Retinal pigment epithelial cell (primary cell): ENCODE measurements around the gene ARGFX.
"Not testable (repeated sequence)": the region's sequence is repeated elsewhere in the genome, so short reads cannot be mapped to it uniquely, and the experiment has no call there.

Source experiments
- DNase-seq: peaks from one replicate; pipeline ENCODE4 v3.0.0-alpha.2; 2010; ENCODE audit warnings: low read depth
- H3K4me3 ChIP-seq: 2 replicates; pipeline ENCODE4 v1.5.1; 2011; ENCODE audit warnings: mild to moderate bottlenecking, low read length, control low read depth, moderate library complexity
- TF ChIP-seq, protein P1 (sequence below): conservative IDR thresholded peaks from 2 replicates; pipeline ENCODE4 v1.5.1; 2011; ENCODE audit warnings: low read depth, low read length, control low read depth, inconsistent platforms

The ARGFX gene

DNA sequence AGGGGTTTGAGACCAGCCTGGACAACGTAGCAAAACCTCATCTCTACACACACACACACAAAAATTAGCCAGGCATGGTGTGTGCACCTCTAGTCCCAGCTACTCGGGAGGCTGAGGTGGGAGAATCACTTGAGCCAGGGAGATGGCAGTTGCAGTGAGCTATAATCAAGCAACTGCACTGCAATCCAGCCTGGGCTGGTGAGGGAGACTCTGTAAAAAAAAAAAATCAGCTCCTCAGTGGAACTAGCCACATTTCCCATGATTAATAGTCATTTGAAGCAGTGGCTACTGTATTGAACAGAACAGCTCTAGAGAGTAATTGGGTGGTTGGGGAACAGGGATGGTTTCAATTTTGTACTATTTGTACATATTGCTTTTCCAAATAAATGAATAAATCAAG, 13.9 kb downstream of the ARGFX start:
- TF ChIP-seq, protein P1, sequence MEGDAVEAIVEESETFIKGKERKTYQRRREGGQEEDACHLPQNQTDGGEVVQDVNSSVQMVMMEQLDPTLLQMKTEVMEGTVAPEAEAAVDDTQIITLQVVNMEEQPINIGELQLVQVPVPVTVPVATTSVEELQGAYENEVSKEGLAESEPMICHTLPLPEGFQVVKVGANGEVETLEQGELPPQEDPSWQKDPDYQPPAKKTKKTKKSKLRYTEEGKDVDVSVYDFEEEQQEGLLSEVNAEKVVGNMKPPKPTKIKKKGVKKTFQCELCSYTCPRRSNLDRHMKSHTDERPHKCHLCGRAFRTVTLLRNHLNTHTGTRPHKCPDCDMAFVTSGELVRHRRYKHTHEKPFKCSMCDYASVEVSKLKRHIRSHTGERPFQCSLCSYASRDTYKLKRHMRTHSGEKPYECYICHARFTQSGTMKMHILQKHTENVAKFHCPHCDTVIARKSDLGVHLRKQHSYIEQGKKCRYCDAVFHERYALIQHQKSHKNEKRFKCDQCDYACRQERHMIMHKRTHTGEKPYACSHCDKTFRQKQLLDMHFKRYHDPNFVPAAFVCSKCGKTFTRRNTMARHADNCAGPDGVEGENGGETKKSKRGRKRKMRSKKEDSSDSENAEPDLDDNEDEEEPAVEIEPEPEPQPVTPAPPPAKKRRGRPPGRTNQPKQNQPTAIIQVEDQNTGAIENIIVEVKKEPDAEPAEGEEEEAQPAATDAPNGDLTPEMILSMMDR, result no peak
- DNase-seq, result no peak
- no peak overlapping the region for H3K4me3 ChIP-seq

DNA sequence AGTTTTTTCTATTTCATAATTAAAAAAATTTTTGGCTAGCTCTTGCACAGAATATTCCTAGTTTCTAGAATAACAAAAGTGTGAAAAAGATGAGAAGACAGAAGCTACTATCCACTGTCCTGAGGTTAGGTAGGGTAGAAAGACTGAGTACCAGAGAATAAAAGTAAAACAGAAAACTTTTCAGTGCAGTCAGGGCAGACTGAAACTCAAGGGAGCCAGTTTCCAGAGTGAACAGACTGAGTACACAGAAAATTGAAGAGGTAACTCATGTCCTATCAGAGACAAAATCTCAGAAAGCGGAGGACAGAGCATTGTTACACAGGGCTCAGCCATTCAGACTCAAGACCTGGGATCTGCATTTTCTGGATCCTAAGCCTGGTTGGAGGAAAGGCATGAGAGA, 16.7 kb downstream of the ARGFX start:
- no peak overlapping the region for H3K4me3 ChIP-seq
- TF ChIP-seq, protein P1, result no peak
- DNase-seq, result no peak

DNA sequence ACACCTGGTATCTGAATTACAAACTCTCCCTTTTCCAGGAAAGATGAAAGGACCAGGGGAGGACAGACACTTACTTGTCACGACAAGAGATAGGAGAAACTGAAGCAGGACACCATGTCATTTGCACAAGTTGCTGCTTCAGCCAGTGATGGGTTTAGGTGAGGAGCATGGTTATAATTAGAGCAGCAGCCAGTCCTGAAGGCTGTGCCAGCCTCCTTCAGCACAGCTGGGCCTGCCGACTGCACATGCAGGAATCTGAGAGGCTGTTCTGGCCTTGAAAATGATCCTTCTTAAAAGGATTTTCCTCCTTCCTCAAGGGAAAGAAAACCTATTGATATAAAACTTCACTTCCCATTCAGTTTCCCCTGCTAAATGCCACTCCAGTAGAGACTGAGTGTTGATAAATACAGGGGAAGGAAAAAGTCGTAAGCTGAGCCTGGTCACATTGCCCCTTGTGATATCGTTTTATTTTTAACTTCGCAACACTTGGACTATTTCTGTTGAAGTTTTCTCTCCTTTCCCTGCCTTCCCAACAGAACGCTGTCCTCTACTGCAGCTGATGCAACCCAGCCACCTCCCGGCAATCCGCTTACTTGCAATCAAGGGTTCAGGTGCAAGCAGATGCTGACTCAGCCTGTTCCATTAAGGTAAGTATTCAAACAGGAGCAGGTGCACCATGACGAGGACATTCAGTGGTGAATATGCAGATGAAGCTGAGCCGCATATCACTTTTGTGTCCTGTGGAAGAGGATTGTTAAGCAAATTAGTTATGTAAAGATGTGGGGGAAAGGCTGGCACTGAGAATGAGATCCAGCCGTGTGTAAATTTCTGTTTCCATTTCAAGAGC, 25.3 kb downstream of the ARGFX start, which contains the start of gene FBXO40:
Gene FBXO40 (plus strand): TSS at position 524 of the 847 bp plus-strand sequence. CDS start 27,197 bp downstream, outside the sequence.
- H3K4me3 ChIP-seq, result no peak within 1 kb of the TSS
- TF ChIP-seq, protein P1, result no peak
- DNase-seq, result no peak

DNA sequence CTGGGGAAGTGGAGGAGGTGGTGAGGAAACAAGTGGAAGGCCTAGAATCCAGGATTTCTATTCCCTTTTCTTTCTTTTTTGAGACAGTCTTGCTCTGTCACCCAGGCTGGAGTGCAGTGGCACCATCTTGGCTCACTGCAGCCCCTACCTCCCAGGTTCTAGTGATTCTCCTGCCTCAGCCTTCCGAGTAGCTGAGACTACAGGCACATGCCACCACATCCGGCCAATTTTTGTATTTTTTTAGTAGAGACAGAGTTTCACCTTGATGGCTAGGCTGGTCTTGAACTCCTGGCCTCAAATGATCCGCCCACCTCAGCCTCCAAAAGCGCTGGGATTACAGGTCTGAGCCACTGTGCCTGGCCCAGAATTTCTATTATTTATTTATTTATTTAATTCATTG, 26.1 kb downstream of the ARGFX start:
- not testable (repeated sequence) for H3K4me3 ChIP-seq, DNase-seq

DNA sequence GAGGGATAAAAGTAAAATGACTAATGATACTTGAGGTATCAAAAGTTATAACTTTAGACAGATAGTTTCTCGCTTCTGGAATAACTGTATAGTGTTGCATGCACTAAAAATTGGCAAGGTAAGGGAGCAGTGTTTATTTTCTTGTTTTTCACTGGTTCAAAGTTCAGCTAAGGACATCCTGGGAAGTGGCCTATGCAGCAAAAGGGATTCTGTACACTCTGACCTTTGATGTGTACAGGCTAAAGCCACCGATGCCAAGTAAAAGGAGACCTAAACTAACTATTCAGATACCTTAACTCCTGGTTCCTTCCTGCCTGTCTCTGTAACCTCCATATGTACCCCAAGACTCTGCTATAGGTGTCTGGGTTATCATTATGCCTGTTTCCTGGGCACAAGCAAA, 27.1 kb downstream of the ARGFX start:
- TF ChIP-seq, protein P1, result no peak
- no peak for DNase-seq

DNA sequence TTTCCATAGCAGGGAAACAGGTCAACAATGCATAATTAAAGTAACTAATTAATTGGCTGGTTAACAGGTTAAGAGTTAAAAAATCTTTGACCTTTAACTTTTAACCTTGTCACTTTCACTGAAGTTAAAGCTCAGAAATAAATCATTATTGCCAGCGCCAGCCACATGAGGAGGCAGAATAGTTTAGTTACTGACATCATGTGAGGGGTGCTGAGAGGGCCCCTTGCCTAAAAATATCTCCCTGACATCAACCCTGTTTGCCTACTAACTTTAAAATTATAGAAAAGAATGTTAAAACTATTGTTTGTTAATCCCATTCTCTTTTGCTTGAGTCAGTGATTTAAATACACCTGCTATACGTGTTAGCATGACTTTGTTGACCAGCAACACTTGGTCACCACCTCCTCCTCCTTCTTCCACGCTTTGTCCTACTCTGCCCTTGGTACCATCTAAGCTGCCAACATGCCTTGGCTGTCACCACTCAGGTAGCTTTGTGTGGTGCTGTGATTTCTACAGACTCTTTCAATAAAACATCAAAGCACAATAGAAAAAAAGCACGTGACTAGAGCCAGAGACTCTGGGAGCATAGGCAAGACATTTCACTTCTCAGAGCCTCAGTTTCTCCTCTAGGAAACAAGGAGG, 28.1 kb downstream of the ARGFX start:
- H3K4me3 ChIP-seq, result no peak overlapping the region
- DNase-seq, result no peak
- TF ChIP-seq, protein P1, result no peak

More for the DNA sequence above, 27.1 kb downstream of the ARGFX start:
- no peak overlapping the region for H3K4me3 ChIP-seq

DNA sequence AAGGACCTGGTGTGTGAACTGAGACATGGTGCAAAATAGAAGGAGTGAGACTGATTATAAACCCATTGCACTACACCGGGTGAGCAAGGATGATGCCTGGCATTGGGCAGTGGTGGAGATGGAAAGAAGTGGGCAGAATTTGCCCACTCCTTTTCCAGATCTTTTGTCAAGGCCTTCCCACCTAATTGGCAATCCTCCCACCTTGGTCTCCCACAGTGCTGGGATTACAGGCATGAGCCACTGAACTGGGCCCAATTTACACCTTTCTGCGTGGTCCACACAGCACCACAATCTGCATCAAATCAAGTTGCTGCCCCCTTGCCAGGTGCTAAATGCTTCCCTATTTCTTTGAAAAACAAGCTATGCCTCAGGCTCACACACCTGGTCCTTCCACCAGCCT, 30.8 kb downstream of the ARGFX start:
- H3K4me3 ChIP-seq, result no peak overlapping the region
- DNase-seq, result no peak
- TF ChIP-seq, protein P1, result no peak

DNA sequence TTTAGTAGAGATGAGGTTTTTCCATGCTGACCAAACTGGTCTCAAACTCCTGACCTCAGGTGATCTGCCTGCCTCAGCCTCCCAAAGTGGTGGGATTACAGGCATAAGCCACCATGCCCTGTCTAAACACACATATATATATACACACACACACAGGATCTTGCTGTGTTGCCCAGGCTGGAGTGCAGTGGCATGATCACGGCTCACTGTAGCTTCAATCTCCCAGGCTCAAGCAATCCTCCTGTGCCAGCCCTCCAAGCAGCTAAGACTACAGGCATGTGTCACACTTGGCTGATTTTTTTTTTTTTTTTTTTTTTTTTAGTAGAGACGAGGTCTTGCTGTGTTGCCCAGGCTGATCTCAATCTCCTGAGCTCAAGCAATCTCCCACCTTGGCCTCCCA, 32.2 kb downstream of the ARGFX start:
- DNase-seq, H3K4me3 ChIP-seq: not testable (repeated sequence)
